ENCODE data around the gene CSGALNACT2. TPM values are rescaled to one million over a fixed set of nuclear protein-coding genes. Genes with fewer than 3 reads are reported as not detected.

CSGALNACT2 gene
- total RNA-seq, 1 experiment from 2014 or later = 8.9 TPM

GRCh38 chr10:43151371-43151770 is 13.1 kb downstream of the CSGALNACT2 start:
- no peaks in the 10 kb centered on the region for H3K27me3 Mint-ChIP-seq (ENCODE audit: low read depth)
- no peak overlapping the region for H3K4me2 ChIP-seq (ENCODE audit: insufficient read depth, insufficient read length, low read length)
- peak overlapping the region in 1 of 3 experiments; percentile 2; a peak in 2 of 7 replicates for H3K27ac Mint-ChIP-seq
- H3K23ac ChIP-seq (ENCODE audit: insufficient read length, low read depth, low read length) = no peak overlapping the region
- TF ChIP-seq CTCF (conservative IDR thresholded peaks at IDR 0.05) = no peak
- H2BK15ac ChIP-seq (ENCODE audit: low read depth, low read length) = no peak overlapping the region
- peaks cover under 1 to 19% (median 7%) of the 10 kb centered on the region in 3 experiments; a peak in 6 of 7 replicates for H3K36me3 Mint-ChIP-seq (ENCODE audit: insufficient read depth in 1 of 3, low read depth in 3 of 3)
- no peak overlapping the region for H3K27ac ChIP-seq (ENCODE audit: insufficient read length, low read depth, low read length)
- H2BK20ac ChIP-seq (ENCODE audit: low read depth, low read length, poor library complexity, severe bottlenecking) = no peak overlapping the region
- H3K27me3 ChIP-seq (ENCODE audit: insufficient read depth, low read length) = no peaks in the 10 kb centered on the region
- H4K20me1 ChIP-seq (ENCODE audit: control insufficient read depth, insufficient read depth, insufficient read length) = no peaks in the 10 kb centered on the region
- H3K9me3 Mint-ChIP-seq = peaks cover 9 to 13% of the 10 kb centered on the region in 2 experiments; a peak in 4 of 5 replicates
- WGBS (ENCODE audit: extremely low coverage, insufficient read length, low lambda C conversion rate) = no CpG with 5 or more reads among the region's 2 CpGs
- H4K5ac ChIP-seq (ENCODE audit: insufficient read length, low read depth, low read length) = no peak overlapping the region
- H2BK5ac ChIP-seq (ENCODE audit: insufficient read length, low read length) = no peak overlapping the region
- no peak overlapping the region for H3K14ac ChIP-seq (ENCODE audit: insufficient read depth, low read length)
- no peak overlapping the region for H3T11ph ChIP-seq (ENCODE audit: low read length)
- no peak overlapping the region for H3K4me3 Mint-ChIP-seq
- H3K23me2 ChIP-seq (ENCODE audit: insufficient read length, low read depth, low read length, poor library complexity, severe bottlenecking) = no peaks in the 10 kb centered on the region
- peaks cover 3% of the 10 kb centered on the region for H3K79me1 ChIP-seq (ENCODE audit: insufficient read depth, low read depth, low read length, poor library complexity, severe bottlenecking)
- no peaks in the 10 kb centered on the region for H3K4me1 ChIP-seq (ENCODE audit: insufficient read depth, low read length)
- no peak overlapping the region for H3K18ac ChIP-seq (ENCODE audit: insufficient read length, low read depth, low read length)
- H2AK5ac ChIP-seq (ENCODE audit: insufficient read length, low read length) = no peak overlapping the region
- no peak overlapping the region for H3K4ac ChIP-seq (ENCODE audit: low read depth, low read length)
- H2AFZ ChIP-seq (ENCODE audit: low read length) = no peak overlapping the region
- no peak overlapping the region for H3K56ac ChIP-seq (ENCODE audit: insufficient read length, low read depth, low read length)
- DNase-seq = no peak
- H2BK120ac ChIP-seq (ENCODE audit: low read depth, low read length, poor library complexity, severe bottlenecking) = no peak overlapping the region
- peaks cover 12 to 15% of the 10 kb centered on the region in 2 experiments for H3K4me1 Mint-ChIP-seq
- no peaks in the 10 kb centered on the region for H3K79me2 ChIP-seq (ENCODE audit: insufficient read depth, low read length)
- H2BK12ac ChIP-seq (ENCODE audit: insufficient read length, low read depth, low read length) = no peak overlapping the region
- no peaks in the 10 kb centered on the region for H3K9me3 ChIP-seq (ENCODE audit: control insufficient read depth, low read depth, low read length)
- no peak overlapping the region for H4K91ac ChIP-seq (ENCODE audit: insufficient read length, low read depth, low read length)
- H4K8ac ChIP-seq (replicated peaks; ENCODE audit: insufficient read length, low read depth, low read length) = no peak overlapping the region
- H3K9ac ChIP-seq (ENCODE audit: extremely low read depth, insufficient read length, low read length) = no peak overlapping the region
